Activated CD4-positive, alpha-beta T cell treated with anti-CD3 and anti-CD28 coated beads, Interleukin-2, amount 10 ng/mL, durations not matched to agents 24 days and 14 days (primary cell): ENCODE measurements around the gene ANKS3. TPM values are rescaled to one million over a fixed set of nuclear protein-coding genes. Genes with fewer than 3 reads are reported as not detected.
A peak's percentile ranks its signal among the peaks of the same experiment; 100 is the strongest.
"Not testable (repeated sequence)": the region's sequence is repeated elsewhere in the genome, so short reads cannot be mapped to it uniquely, and the experiment has no call there.

Source experiments
- DNase-seq: peaks from one replicate; pipeline ENCODE4 v3.0.0; 2022
- H3K27ac Mint-ChIP-seq: one replicate; pipeline ENCODE4 v1.8.0; 2022; ENCODE audit warnings: mild to moderate bottlenecking, mixed read lengths
- H3K27me3 Mint-ChIP-seq: one replicate; pipeline ENCODE4 v1.8.0; 2022; ENCODE audit warnings: mixed read lengths
- H3K36me3 Mint-ChIP-seq: one replicate; pipeline ENCODE4 v1.8.0; 2022; ENCODE audit warnings: low read depth, mild to moderate bottlenecking, mixed read lengths
- H3K4me1 Mint-ChIP-seq: one replicate; pipeline ENCODE4 v1.8.0; 2021; ENCODE audit warnings: mixed read lengths
- H3K4me3 Mint-ChIP-seq: one replicate; pipeline ENCODE4 v1.8.0; 2022; ENCODE audit warnings: mild to moderate bottlenecking, moderate library complexity, mixed read lengths
- H3K9me3 Mint-ChIP-seq: one replicate; pipeline ENCODE4 v1.8.0; 2021; ENCODE audit warnings: mixed read lengths
- intact Hi-C: fragments of 100-400 bp; cut with micrococcal nuclease; formaldehyde crosslinking; loops from one replicate; pipeline ENCODE4 v1.15.1; 2023
- total RNA-seq: library from RNA; stranded (reverse); gene quantifications from 2 replicates; pipeline ENCODE4 v1.2.3, GENCODE V29; 2022

ANKS3 gene
- total RNA-seq, 1 donor from 2014 or later = 21.8 TPM

- peaks cover 32% of the 10 kb centered on the region for H3K36me3 Mint-ChIP-seq
- H3K4me3 Mint-ChIP-seq = peak overlapping the region; percentile 61
- intact Hi-C loops = loop anchor here (2.0 to 10.0 kb wide), 2 partner anchors 16 to 104 kb away; partner anchors contain the start of gene ZNF500
- H3K9me3 Mint-ChIP-seq = no peaks in the 10 kb centered on the region
- peak overlapping the region; percentile 92 for H3K27ac Mint-ChIP-seq
- peak; percentile 92 for DNase-seq
- peaks cover 42% of the 10 kb centered on the region for H3K4me1 Mint-ChIP-seq
- H3K27me3 Mint-ChIP-seq = no peaks in the 10 kb centered on the region
These were observed 73.5 kb downstream of the ANKS3 start for GRCh38 chr16:4660454-4661007.

- H3K36me3 Mint-ChIP-seq = peaks cover 34% of the 10 kb centered on the region
- H3K27ac Mint-ChIP-seq = peak overlapping the region; percentile 92
- DNase-seq = no peak
- peak overlapping the region; percentile 39 for H3K4me3 Mint-ChIP-seq
- peaks cover 38% of the 10 kb centered on the region for H3K4me1 Mint-ChIP-seq
- H3K9me3 Mint-ChIP-seq = no peaks in the 10 kb centered on the region
- intact Hi-C loops = loop anchor here (2.0 to 10.0 kb wide), 2 partner anchors 17 to 105 kb away; partner anchors contain the start of gene ZNF500
- no peaks in the 10 kb centered on the region for H3K27me3 Mint-ChIP-seq
These were observed 74.4 kb downstream of the ANKS3 start for GRCh38 chr16:4659363-4660353.

GRCh38 chr16:4656695-4657686 lies 77.1 kb downstream of the ANKS3 start:
- Mint-ChIP-seq H3K36me3 (peaks cover 33% of the 10 kb centered on the region), H3K4me3 (no peak overlapping the region), H3K27ac (no peak overlapping the region), H3K4me1 (peaks cover 24% of the 10 kb centered on the region), H3K9me3 (no peaks in the 10 kb centered on the region), H3K27me3 (no peaks in the 10 kb centered on the region)
- no peak for DNase-seq
- intact Hi-C loops = no loop called here

- no peaks in the 10 kb centered on the region for H3K9me3 Mint-ChIP-seq
- intact Hi-C loops = no loop called here
- peaks cover 36% of the 10 kb centered on the region for H3K36me3 Mint-ChIP-seq
- no peak overlapping the region for H3K4me3 Mint-ChIP-seq
- H3K4me1 Mint-ChIP-seq = peaks cover 20% of the 10 kb centered on the region
- H3K27ac Mint-ChIP-seq = no peak overlapping the region
- H3K27me3 Mint-ChIP-seq = no peaks in the 10 kb centered on the region
- DNase-seq = no peak
These were observed 77.8 kb downstream of the ANKS3 start for GRCh38 chr16:4656221-4656620.

- peaks cover 39% of the 10 kb centered on the region for H3K36me3 Mint-ChIP-seq
- no peaks in the 10 kb centered on the region for H3K9me3 Mint-ChIP-seq
- no peak for DNase-seq
- intact Hi-C loops = no loop called here
- no peak overlapping the region for H3K4me3 Mint-ChIP-seq
- peaks cover 16% of the 10 kb centered on the region for H3K4me1 Mint-ChIP-seq
- no peak overlapping the region for H3K27ac Mint-ChIP-seq
- H3K27me3 Mint-ChIP-seq = no peaks in the 10 kb centered on the region
These were observed 78.3 kb downstream of the ANKS3 start for GRCh38 chr16:4655801-4656200.

GRCh38 chr16:4654964-4655590 lies 79.0 kb downstream of the ANKS3 start:
- no peak overlapping the region for H3K27ac Mint-ChIP-seq
- no peak overlapping the region for H3K4me3 Mint-ChIP-seq
- intact Hi-C loops = no loop called here
- peaks cover 45% of the 10 kb centered on the region for H3K36me3 Mint-ChIP-seq
- no peaks in the 10 kb centered on the region for H3K9me3 Mint-ChIP-seq
- DNase-seq = no peak
- peaks cover 14% of the 10 kb centered on the region for H3K4me1 Mint-ChIP-seq
- no peaks in the 10 kb centered on the region for H3K27me3 Mint-ChIP-seq

- Mint-ChIP-seq H3K4me3 (no peak overlapping the region), H3K9me3 (no peaks in the 10 kb centered on the region), H3K27ac (no peak overlapping the region), H3K4me1 (peaks cover 11% of the 10 kb centered on the region), H3K27me3 (no peaks in the 10 kb centered on the region), H3K36me3 (peaks cover 45% of the 10 kb centered on the region)
- intact Hi-C loops = no loop called here
- no peak for DNase-seq
These were observed 79.8 kb downstream of the ANKS3 start for GRCh38 chr16:4654011-4654963.

- H3K4me1 Mint-ChIP-seq = peaks cover 14% of the 10 kb centered on the region
- no peak overlapping the region for H3K4me3 Mint-ChIP-seq
- H3K36me3 Mint-ChIP-seq = peaks cover 45% of the 10 kb centered on the region
- H3K27ac Mint-ChIP-seq = no peak overlapping the region
- H3K27me3 Mint-ChIP-seq = no peaks in the 10 kb centered on the region
- no peak for DNase-seq
- no peaks in the 10 kb centered on the region for H3K9me3 Mint-ChIP-seq
- intact Hi-C loops = no loop called here
These were observed 81.5 kb downstream of the ANKS3 start for GRCh38 chr16:4652561-4652960.

GRCh38 chr16:4651827-4652226 lies 82.2 kb downstream of the ANKS3 start:
- Mint-ChIP-seq H3K4me3 (no peak overlapping the region), H3K9me3 (no peaks in the 10 kb centered on the region), H3K4me1 (peaks cover 16% of the 10 kb centered on the region), H3K27me3 (no peaks in the 10 kb centered on the region), H3K36me3 (peaks cover 42% of the 10 kb centered on the region), H3K27ac (no peak overlapping the region)
- no peak for DNase-seq
- intact Hi-C loops = no loop called here

GRCh38 chr16:4650443-4651074 lies 83.5 kb downstream of the ANKS3 start:
- H3K9me3 Mint-ChIP-seq, H3K27me3 Mint-ChIP-seq, H3K4me3 Mint-ChIP-seq, intact Hi-C loops: not testable (repeated sequence)
- peak; percentile 91 for DNase-seq
- H3K4me1 Mint-ChIP-seq = peaks cover 20% of the 10 kb centered on the region
- H3K36me3 Mint-ChIP-seq = peaks cover 34% of the 10 kb centered on the region
- H3K27ac Mint-ChIP-seq = peak overlapping the region; percentile 32

- H3K27me3 Mint-ChIP-seq = no peaks in the 10 kb centered on the region
- no peak overlapping the region for H3K4me3 Mint-ChIP-seq
- peaks cover 34% of the 10 kb centered on the region for H3K36me3 Mint-ChIP-seq
- intact Hi-C loops = no loop called here
- DNase-seq = peak; percentile 72
- H3K4me1 Mint-ChIP-seq = peaks cover 25% of the 10 kb centered on the region
- peak overlapping the region; percentile 69 for H3K27ac Mint-ChIP-seq
- no peaks in the 10 kb centered on the region for H3K9me3 Mint-ChIP-seq
These were observed 84.2 kb downstream of the ANKS3 start for GRCh38 chr16:4649744-4650442.
